Trophoblast cell (in vitro differentiated cells and primary cell): Measurements from ENCODE around the gene RSPH10B.
"Not testable (repeated sequence)": the region's sequence is repeated elsewhere in the genome, so short reads cannot be mapped to it uniquely, and the experiment has no call there.

Source experiments
- DNase-seq, 2 donors: peaks; one replicate each; pipeline ENCODE4 v3.0.0-alpha.2; 2016
- H2AFZ ChIP-seq: 2 replicates; pipeline ENCODE4 v1.6.1; 2013; ENCODE audit warnings: low read length, moderate library complexity, mild to moderate bottlenecking; ENCODE audit not compliant: insufficient read depth, poor library complexity
- H2AK5ac ChIP-seq: 2 replicates; pipeline ENCODE4 v1.6.1; 2013; ENCODE audit warnings: mild to moderate bottlenecking, low read length
- H2BK120ac ChIP-seq: 2 replicates; pipeline ENCODE4 v1.6.1; 2013; ENCODE audit warnings: low read length, mild to moderate bottlenecking, moderate library complexity; ENCODE audit not compliant: insufficient read depth, poor library complexity
- H2BK12ac ChIP-seq: 2 replicates; pipeline ENCODE4 v1.6.1; 2013; ENCODE audit warnings: mild to moderate bottlenecking, low read length, moderate library complexity
- H2BK5ac ChIP-seq: 2 replicates; pipeline ENCODE4 v1.6.1; 2013; ENCODE audit warnings: low read length, low read depth, moderate library complexity, mild to moderate bottlenecking; ENCODE audit not compliant: poor library complexity
- H3K14ac ChIP-seq: 2 replicates; pipeline ENCODE4 v1.6.1; 2013; ENCODE audit warnings: mild to moderate bottlenecking, low read length
- H3K18ac ChIP-seq: 2 replicates; pipeline ENCODE4 v1.6.1; 2013; ENCODE audit warnings: mild to moderate bottlenecking, low read length
- H3K23ac ChIP-seq: 2 replicates; pipeline ENCODE4 v1.6.1; 2013; ENCODE audit warnings: low read length
- H3K27ac ChIP-seq: 2 replicates; pipeline ENCODE4 v1.5.1; 2013; ENCODE audit warnings: low read depth, mild to moderate bottlenecking, inconsistent platforms, low read length, moderate library complexity
- H3K27me3 ChIP-seq: 2 replicates; pipeline ENCODE4 v1.6.1; 2013; ENCODE audit warnings: inconsistent platforms, mild to moderate bottlenecking, low read length, moderate library complexity; ENCODE audit not compliant: insufficient read depth
- H3K36me3 ChIP-seq, 2 experiments: 1 replicate in 1 of 2; 2 replicates in 1 of 2; pipeline ENCODE4 v1.6.1; 2013; ENCODE audit warnings: low read length in 2 of 2, mild to moderate bottlenecking in 2 of 2, moderate library complexity in 1 of 2; ENCODE audit not compliant: insufficient read depth in 2 of 2, control insufficient read depth in 1 of 2
- H3K4ac ChIP-seq: 2 replicates; pipeline ENCODE4 v1.6.1; 2013; ENCODE audit warnings: low read depth, mild to moderate bottlenecking, low read length, moderate library complexity
- H3K4me1 ChIP-seq, 2 experiments: 1 replicate in 1 of 2; 2 replicates in 1 of 2; pipeline ENCODE4 v1.6.1; 2013; ENCODE audit warnings: low read length in 2 of 2, mild to moderate bottlenecking in 2 of 2, moderate library complexity in 1 of 2; ENCODE audit not compliant: insufficient read depth in 2 of 2, control insufficient read depth in 1 of 2
- H3K4me2 ChIP-seq: 2 replicates; pipeline ENCODE4 v1.6.1; 2013; ENCODE audit warnings: inconsistent platforms, mild to moderate bottlenecking, low read length, moderate library complexity
- H3K4me3 ChIP-seq: 2 replicates; pipeline ENCODE4 v1.5.1; 2013; ENCODE audit warnings: mild to moderate bottlenecking, low read depth, low read length, inconsistent platforms
- H3K79me1 ChIP-seq: one replicate; pipeline ENCODE4 v1.6.1; 2013; ENCODE audit warnings: low read length
- H3K79me2 ChIP-seq: 2 replicates; pipeline ENCODE4 v1.6.1; 2013; ENCODE audit warnings: low read length, mild to moderate bottlenecking; ENCODE audit not compliant: control insufficient read depth, insufficient read depth, poor library complexity
- H3K9ac ChIP-seq: 2 replicates; pipeline ENCODE4 v1.6.1; 2013; ENCODE audit warnings: mild to moderate bottlenecking, low read length
- H3K9me3 ChIP-seq: 2 replicates; pipeline ENCODE4 v1.6.1; 2013; ENCODE audit warnings: low read depth, mild to moderate bottlenecking, control low read depth, inconsistent platforms, low read length; ENCODE audit not compliant: insufficient read depth
- H4K12ac ChIP-seq: 2 replicates; pipeline ENCODE4 v1.6.1; 2013; ENCODE audit warnings: low read depth, mild to moderate bottlenecking, low read length, moderate library complexity
- H4K8ac ChIP-seq: 2 replicates; pipeline ENCODE4 v1.6.1; 2013; ENCODE audit warnings: low read depth, mild to moderate bottlenecking, low read length, moderate library complexity
- H4K91ac ChIP-seq: one replicate; pipeline ENCODE4 v1.6.1; 2013; ENCODE audit warnings: low read depth, mild to moderate bottlenecking, low read length, moderate library complexity
- WGBS: extraction: QIAGEN DNeasy Blood & Tissue Kit; methylation state at CpG from one replicate; pipeline ENCODE4 v1.1.7; 2013; ENCODE audit warnings: missing lambda C conversion rate; ENCODE audit not compliant: insufficient read length, insufficient coverage; ENCODE audit errors: extremely low coverage; 5-methylcytosine and 5-hydroxymethylcytosine counted together

RSPH10B gene

GRCh38 chr7:5931905-5932644 is 38.4 kb downstream of the RSPH10B start:
- not testable (repeated sequence) for H2BK12ac ChIP-seq, H2BK5ac ChIP-seq, H2AFZ ChIP-seq, H3K27ac ChIP-seq, H4K12ac ChIP-seq, H3K79me1 ChIP-seq, H3K4ac ChIP-seq, H3K27me3 ChIP-seq, H4K8ac ChIP-seq, H3K79me2 ChIP-seq, H3K9me3 ChIP-seq, H4K91ac ChIP-seq, H3K23ac ChIP-seq, H3K36me3 ChIP-seq, H2BK120ac ChIP-seq, H3K9ac ChIP-seq, H3K18ac ChIP-seq, H3K4me2 ChIP-seq, H3K4me3 ChIP-seq, H3K14ac ChIP-seq, H2AK5ac ChIP-seq, H3K4me1 ChIP-seq
- DNase-seq = peak in 1 of 2 donors; percentile 1
- WGBS = no CpG with 5 or more reads among the region's 13 CpGs

- H4K91ac ChIP-seq, H2AK5ac ChIP-seq, H2BK120ac ChIP-seq, H3K79me2 ChIP-seq, H4K8ac ChIP-seq, H3K18ac ChIP-seq, H3K4me1 ChIP-seq, H2BK12ac ChIP-seq, DNase-seq, H3K79me1 ChIP-seq, H2BK5ac ChIP-seq, H3K27ac ChIP-seq, H3K23ac ChIP-seq, H3K4me3 ChIP-seq, H3K14ac ChIP-seq, H4K12ac ChIP-seq, H2AFZ ChIP-seq, H3K9ac ChIP-seq, H3K4ac ChIP-seq, H3K4me2 ChIP-seq, H3K27me3 ChIP-seq, H3K36me3 ChIP-seq, H3K9me3 ChIP-seq: not testable (repeated sequence)
- no CpG with 5 or more reads among the region's 14 CpGs for WGBS
These were observed 39.2 kb downstream of the RSPH10B start for GRCh38 chr7:5931250-5931649.

- not testable (repeated sequence) for H4K8ac ChIP-seq, H3K27me3 ChIP-seq, H4K91ac ChIP-seq, H3K9me3 ChIP-seq, H3K27ac ChIP-seq, H3K4me1 ChIP-seq, H3K14ac ChIP-seq, H2BK120ac ChIP-seq, H3K79me1 ChIP-seq, H3K4ac ChIP-seq, H3K79me2 ChIP-seq, H2BK5ac ChIP-seq, H3K4me3 ChIP-seq, H4K12ac ChIP-seq, H2BK12ac ChIP-seq, H3K18ac ChIP-seq, DNase-seq, H3K4me2 ChIP-seq, H2AFZ ChIP-seq, H3K9ac ChIP-seq, H2AK5ac ChIP-seq, H3K23ac ChIP-seq, H3K36me3 ChIP-seq
- WGBS = no CpG with 5 or more reads among the region's 10 CpGs
These were observed 40.2 kb downstream of the RSPH10B start for GRCh38 chr7:5930290-5930689.

- H3K4me1 ChIP-seq, H2BK12ac ChIP-seq, H3K9me3 ChIP-seq, H4K8ac ChIP-seq, H2BK5ac ChIP-seq, H3K4ac ChIP-seq, H3K23ac ChIP-seq, H3K79me2 ChIP-seq, H4K91ac ChIP-seq, DNase-seq, H3K36me3 ChIP-seq, H3K27ac ChIP-seq, H4K12ac ChIP-seq, H2AFZ ChIP-seq, H3K27me3 ChIP-seq, H3K4me2 ChIP-seq, H2AK5ac ChIP-seq, H2BK120ac ChIP-seq, H3K79me1 ChIP-seq, H3K14ac ChIP-seq, H3K18ac ChIP-seq, H3K9ac ChIP-seq, H3K4me3 ChIP-seq: not testable (repeated sequence)
- WGBS = no CpG with 5 or more reads among the region's 13 CpGs
These were observed 44.1 kb downstream of the RSPH10B start for GRCh38 chr7:5926263-5926870.
